ENCODE data around the gene GULP1.
"Not testable (repeated sequence)": the region's sequence is repeated elsewhere in the genome, so short reads cannot be mapped to it uniquely, and the experiment has no call there.

DNA sequence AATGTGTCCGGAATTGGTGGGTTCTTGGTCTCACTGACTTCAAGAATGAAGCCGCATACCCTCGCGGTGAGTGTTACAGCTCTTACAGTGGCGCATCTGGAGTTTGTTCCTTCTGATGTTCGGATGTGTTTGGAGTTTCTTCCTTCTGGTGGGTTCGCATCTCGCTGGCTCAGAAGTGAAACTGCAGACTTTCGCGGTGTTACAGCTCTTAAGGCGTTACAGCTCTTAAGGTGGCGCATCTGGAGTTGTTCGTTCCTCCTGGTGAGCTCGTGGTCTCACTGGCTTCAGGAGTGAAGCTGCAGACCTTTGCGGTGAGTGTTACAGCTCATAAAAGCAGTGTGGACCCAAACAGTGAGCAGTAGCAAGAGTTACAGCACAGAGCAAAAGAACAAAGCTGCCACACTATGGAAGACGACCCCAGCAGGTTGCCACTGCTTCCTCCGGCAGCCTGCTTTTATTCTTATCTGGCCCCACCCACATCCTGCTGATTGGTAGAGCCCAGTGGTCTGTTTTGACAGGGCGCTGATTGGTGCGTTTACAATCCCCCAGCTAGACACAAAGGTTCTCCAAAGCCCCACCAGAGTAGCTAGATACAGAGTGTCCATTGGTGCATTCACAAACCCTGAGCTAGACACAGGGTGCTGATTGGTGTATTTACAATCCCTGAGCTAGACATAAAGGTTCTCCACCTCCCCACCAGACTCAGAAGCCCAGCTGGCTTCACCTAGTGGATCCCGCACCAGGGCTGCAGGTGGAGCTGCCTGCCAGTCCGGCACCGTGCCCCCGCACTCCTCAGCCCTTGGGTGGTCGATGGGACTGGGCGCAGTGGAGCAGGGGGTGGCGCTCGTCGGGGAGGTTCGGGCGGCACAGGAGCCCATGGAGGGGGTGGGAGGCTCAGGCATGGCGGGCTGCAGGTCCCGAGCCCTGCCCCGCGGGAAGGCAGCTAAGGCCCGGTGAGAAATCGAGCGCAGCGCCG, 314.2 kb downstream of the GULP1 start:
- TF ChIP-seq, protein P1, sequence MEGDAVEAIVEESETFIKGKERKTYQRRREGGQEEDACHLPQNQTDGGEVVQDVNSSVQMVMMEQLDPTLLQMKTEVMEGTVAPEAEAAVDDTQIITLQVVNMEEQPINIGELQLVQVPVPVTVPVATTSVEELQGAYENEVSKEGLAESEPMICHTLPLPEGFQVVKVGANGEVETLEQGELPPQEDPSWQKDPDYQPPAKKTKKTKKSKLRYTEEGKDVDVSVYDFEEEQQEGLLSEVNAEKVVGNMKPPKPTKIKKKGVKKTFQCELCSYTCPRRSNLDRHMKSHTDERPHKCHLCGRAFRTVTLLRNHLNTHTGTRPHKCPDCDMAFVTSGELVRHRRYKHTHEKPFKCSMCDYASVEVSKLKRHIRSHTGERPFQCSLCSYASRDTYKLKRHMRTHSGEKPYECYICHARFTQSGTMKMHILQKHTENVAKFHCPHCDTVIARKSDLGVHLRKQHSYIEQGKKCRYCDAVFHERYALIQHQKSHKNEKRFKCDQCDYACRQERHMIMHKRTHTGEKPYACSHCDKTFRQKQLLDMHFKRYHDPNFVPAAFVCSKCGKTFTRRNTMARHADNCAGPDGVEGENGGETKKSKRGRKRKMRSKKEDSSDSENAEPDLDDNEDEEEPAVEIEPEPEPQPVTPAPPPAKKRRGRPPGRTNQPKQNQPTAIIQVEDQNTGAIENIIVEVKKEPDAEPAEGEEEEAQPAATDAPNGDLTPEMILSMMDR (IDR thresholded peaks at IDR 0.05; ENCODE audit: poor library complexity, severe bottlenecking): not testable (repeated sequence)
- TF ChIP-seq EZH2 (IDR thresholded peaks at IDR 0.05; ENCODE audit: borderline replicate concordance, insufficient read depth, low read length, poor library complexity, severe bottlenecking); EP300 (conservative IDR thresholded peaks at IDR 0.05; ENCODE audit: poor library complexity, severe bottlenecking); TAF1 (IDR thresholded peaks at IDR 0.05; ENCODE audit: low read depth): not testable (repeated sequence)
- TF ChIP-seq, protein P2, sequence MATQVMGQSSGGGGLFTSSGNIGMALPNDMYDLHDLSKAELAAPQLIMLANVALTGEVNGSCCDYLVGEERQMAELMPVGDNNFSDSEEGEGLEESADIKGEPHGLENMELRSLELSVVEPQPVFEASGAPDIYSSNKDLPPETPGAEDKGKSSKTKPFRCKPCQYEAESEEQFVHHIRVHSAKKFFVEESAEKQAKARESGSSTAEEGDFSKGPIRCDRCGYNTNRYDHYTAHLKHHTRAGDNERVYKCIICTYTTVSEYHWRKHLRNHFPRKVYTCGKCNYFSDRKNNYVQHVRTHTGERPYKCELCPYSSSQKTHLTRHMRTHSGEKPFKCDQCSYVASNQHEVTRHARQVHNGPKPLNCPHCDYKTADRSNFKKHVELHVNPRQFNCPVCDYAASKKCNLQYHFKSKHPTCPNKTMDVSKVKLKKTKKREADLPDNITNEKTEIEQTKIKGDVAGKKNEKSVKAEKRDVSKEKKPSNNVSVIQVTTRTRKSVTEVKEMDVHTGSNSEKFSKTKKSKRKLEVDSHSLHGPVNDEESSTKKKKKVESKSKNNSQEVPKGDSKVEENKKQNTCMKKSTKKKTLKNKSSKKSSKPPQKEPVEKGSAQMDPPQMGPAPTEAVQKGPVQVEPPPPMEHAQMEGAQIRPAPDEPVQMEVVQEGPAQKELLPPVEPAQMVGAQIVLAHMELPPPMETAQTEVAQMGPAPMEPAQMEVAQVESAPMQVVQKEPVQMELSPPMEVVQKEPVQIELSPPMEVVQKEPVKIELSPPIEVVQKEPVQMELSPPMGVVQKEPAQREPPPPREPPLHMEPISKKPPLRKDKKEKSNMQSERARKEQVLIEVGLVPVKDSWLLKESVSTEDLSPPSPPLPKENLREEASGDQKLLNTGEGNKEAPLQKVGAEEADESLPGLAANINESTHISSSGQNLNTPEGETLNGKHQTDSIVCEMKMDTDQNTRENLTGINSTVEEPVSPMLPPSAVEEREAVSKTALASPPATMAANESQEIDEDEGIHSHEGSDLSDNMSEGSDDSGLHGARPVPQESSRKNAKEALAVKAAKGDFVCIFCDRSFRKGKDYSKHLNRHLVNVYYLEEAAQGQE (IDR thresholded peaks at IDR 0.05; ENCODE audit: borderline replicate concordance): not testable (repeated sequence)

All from neural cell (in vitro differentiated cells).